PC-3 (cell line): ENCODE results near the gene PACRG. TPM values are rescaled to one million over a fixed set of nuclear protein-coding genes. Genes with fewer than 3 reads are reported as not detected.

Experiments
- ATAC-seq: fragments of 200-7000 bp; cut with Tn5 transposase; 2 replicates; pipeline ENCODE4 v1.9.1; 2020; ENCODE audit warnings: mild to moderate bottlenecking, moderate library complexity
- BruUV-seq: library from RNA; stranded (reverse); fragments of 400-500 nt; replicated peaks from 2 replicates; lab custom pipeline; 2021; lab: Mats Ljungman, UMichigan
- CTCF ChIA-PET: fragments of 300-600 bp; sonication (Branson Sonifier 250); formaldehyde crosslinking; loops from one replicate; lab custom pipeline; 2022; ENCODE audit warnings: antibody characterized with exemption; lab: Charles Lee
- POLR2A ChIA-PET: fragments of 300-600 bp; sonication (Branson Sonifier 250); formaldehyde crosslinking; loops from one replicate; lab custom pipeline; 2022; ENCODE audit warnings: antibody characterized with exemption; ENCODE audit not compliant: unreplicated experiment; lab: Charles Lee
- DNase-seq: peaks from one replicate; pipeline ENCODE4 v3.0.0-alpha.2; 2015
- H2AFZ ChIP-seq: fragments of 300-600 bp; sonication (generic); 2 replicates; pipeline ENCODE4 v1.6.0; 2016; ENCODE audit warnings: antibody characterized with exemption, low read length
- H3F3A ChIP-seq: fragments of 300-600 bp; sonication (generic); one replicate; pipeline ENCODE4 v1.6.0; 2017; ENCODE audit warnings: antibody characterized with exemption, low read length, control low read depth, mild to moderate bottlenecking; ENCODE audit not compliant: unreplicated experiment
- H3K27ac ChIP-seq: fragments of 300-600 bp; sonication (generic); 2 replicates; pipeline ENCODE4 v1.5.1; 2016; ENCODE audit warnings: mild to moderate bottlenecking, low read length
- H3K27me3 ChIP-seq: fragments of 300-600 bp; sonication (generic); 2 replicates; pipeline ENCODE4 v1.6.1; 2016; ENCODE audit warnings: low read length, mixed read lengths
- H3K36me3 ChIP-seq: fragments of 300-600 bp; sonication (generic); 2 replicates; pipeline ENCODE4 v1.6.1; 2016; ENCODE audit warnings: low read depth, mixed run types, low read length, mixed read lengths
- H3K4me1 ChIP-seq: fragments of 300-600 bp; sonication (generic); 2 replicates; pipeline ENCODE4 v1.5.1; 2016; ENCODE audit warnings: low read length; ENCODE audit not compliant: insufficient read depth
- H3K4me2 ChIP-seq: fragments of 300-600 bp; sonication (generic); 2 replicates; pipeline ENCODE4 v1.6.0; 2016; ENCODE audit warnings: low read length
- H3K4me3 ChIP-seq: fragments of 300-600 bp; sonication (generic); 2 replicates; pipeline ENCODE4 v1.5.1; 2016; ENCODE audit warnings: mild to moderate bottlenecking, low read length, mixed read lengths
- H3K79me2 ChIP-seq: fragments of 300-600 bp; sonication (generic); 2 replicates; pipeline ENCODE4 v1.6.1; 2017; ENCODE audit warnings: low read length, mixed read lengths
- H3K9ac ChIP-seq: fragments of 300-600 bp; sonication (generic); 2 replicates; pipeline ENCODE4 v1.6.0; 2016; ENCODE audit warnings: mild to moderate bottlenecking, low read length
- H3K9me2 ChIP-seq: fragments of 300-600 bp; sonication (generic); replicated peaks from 2 replicates; pipeline ENCODE4 v1.6.1; 2016; ENCODE audit warnings: mixed run types, low read length, mixed read lengths
- H3K9me3 ChIP-seq: fragments of 300-600 bp; sonication (generic); 2 replicates; pipeline ENCODE4 v1.6.1; 2016; ENCODE audit warnings: low read length, mixed read lengths
- H4K20me1 ChIP-seq: fragments of 300-600 bp; sonication (generic); 2 replicates; pipeline ENCODE4 v1.6.1; 2016; ENCODE audit warnings: low read length, mixed read lengths
- EZH2 ChIP-seq: fragments of 300-600 bp; sonication (generic); IDR thresholded peaks from one replicate; pipeline ENCODE4 v1.6.1; 2017; ENCODE audit warnings: antibody characterized with exemption, mild to moderate bottlenecking, low read length; ENCODE audit not compliant: unreplicated experiment
- EZH2phosphoT487 ChIP-seq: fragments of 300-600 bp; sonication (generic); IDR thresholded peaks from 2 replicates; pipeline ENCODE4 v1.6.1; 2018; ENCODE audit warnings: mild to moderate bottlenecking, antibody characterized with exemption, low read length, borderline replicate concordance
- intact Hi-C: fragments of 100-400 bp; cut with micrococcal nuclease; formaldehyde crosslinking; loops from 2 replicates; pipeline ENCODE4 v1.9.0; 2023
- total RNA-seq: library from RNA; depleted of rRNA; stranded (reverse); fragments of >200 nt; gene quantifications from 2 replicates; pipeline ENCODE4 v1.2.3, GENCODE V29; 2014
- TF ChIP-seq, protein P1 (sequence below): fragments of 300-600 bp; sonication (generic); conservative IDR thresholded peaks from 2 replicates; pipeline ENCODE4 v1.5.1; 2017; ENCODE audit warnings: antibody characterized with exemption, low read depth, mild to moderate bottlenecking, low read length

PACRG gene
- total RNA-seq, 1 experiment from 2014 or later = not detected

DNA sequence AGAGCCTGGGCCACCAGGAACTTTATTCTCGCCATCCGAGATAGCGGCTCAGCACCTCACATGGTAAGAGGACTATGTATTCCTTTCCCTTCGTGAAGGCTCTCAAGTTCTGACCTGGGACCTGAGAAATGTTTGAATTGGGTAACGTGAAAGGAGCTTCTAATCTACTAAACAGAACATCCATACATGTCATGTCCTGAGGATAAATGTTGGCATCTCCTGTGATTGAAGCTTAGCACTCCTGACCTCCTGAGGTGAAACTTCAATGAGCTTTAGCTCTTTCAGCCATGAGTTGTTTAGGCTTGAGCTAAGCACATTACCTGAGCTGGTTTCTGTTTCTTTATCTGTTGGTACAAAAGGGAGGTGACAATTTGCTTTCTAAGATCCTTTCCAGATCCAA lies 280.9 kb downstream of the PACRG start:
- no peak overlapping the region for H3K9ac ChIP-seq
- no peaks in the 10 kb centered on the region for H3K79me2 ChIP-seq
- ChIA-PET POLR2A (no interaction called here), CTCF (no interaction called here)
- no peaks in the 10 kb centered on the region for H3F3A ChIP-seq
- H3K27ac ChIP-seq = no peak overlapping the region
- H3K4me2 ChIP-seq = no peak overlapping the region
- H3K36me3 ChIP-seq = no peaks in the 10 kb centered on the region
- DNase-seq (no peak), ATAC-seq (no peak)
- H3K9me3 ChIP-seq = no peaks in the 10 kb centered on the region
- BruUV-seq = no TSS peak
- no peak overlapping the region for H3K4me3 ChIP-seq
- intact Hi-C loops = no loop called here
- H3K27me3 ChIP-seq = peaks cover 8% of the 10 kb centered on the region; the same call in 1 of the 2 replicates
- no peaks in the 10 kb centered on the region for H4K20me1 ChIP-seq
- TF ChIP-seq EZH2phosphoT487 (no peak), EZH2 (no peak)
- TF ChIP-seq, protein P1, sequence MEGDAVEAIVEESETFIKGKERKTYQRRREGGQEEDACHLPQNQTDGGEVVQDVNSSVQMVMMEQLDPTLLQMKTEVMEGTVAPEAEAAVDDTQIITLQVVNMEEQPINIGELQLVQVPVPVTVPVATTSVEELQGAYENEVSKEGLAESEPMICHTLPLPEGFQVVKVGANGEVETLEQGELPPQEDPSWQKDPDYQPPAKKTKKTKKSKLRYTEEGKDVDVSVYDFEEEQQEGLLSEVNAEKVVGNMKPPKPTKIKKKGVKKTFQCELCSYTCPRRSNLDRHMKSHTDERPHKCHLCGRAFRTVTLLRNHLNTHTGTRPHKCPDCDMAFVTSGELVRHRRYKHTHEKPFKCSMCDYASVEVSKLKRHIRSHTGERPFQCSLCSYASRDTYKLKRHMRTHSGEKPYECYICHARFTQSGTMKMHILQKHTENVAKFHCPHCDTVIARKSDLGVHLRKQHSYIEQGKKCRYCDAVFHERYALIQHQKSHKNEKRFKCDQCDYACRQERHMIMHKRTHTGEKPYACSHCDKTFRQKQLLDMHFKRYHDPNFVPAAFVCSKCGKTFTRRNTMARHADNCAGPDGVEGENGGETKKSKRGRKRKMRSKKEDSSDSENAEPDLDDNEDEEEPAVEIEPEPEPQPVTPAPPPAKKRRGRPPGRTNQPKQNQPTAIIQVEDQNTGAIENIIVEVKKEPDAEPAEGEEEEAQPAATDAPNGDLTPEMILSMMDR = no peak
- H3K9me2 ChIP-seq = no peaks in the 10 kb centered on the region
- no peaks in the 10 kb centered on the region for H3K4me1 ChIP-seq
- H2AFZ ChIP-seq = no peak overlapping the region

DNA sequence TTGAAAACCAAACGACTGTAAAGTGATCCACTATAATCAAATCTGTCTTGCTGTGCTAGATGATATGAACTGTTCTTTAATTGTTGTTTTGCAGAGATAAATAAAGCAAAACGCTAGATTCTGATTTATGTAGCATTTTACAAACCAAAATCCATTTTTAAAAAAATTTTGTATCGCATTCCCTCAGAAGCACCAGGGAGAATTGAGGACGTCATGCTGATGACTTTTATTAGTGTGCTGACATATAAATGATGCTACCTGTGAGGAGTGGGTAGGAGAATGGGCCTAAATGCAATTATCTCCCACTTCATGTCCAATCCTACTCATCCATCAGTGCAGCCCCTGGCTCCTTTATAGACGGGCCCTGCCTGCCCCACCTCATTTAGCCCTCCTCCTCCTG lies 282.4 kb downstream of the PACRG start:
- intact Hi-C loops = no loop called here
- CTCF ChIA-PET = no interaction called here
- H3K4me2 ChIP-seq = no peak overlapping the region
- no peaks in the 10 kb centered on the region for H4K20me1 ChIP-seq
- no peak overlapping the region for H2AFZ ChIP-seq
- no TSS peak for BruUV-seq
- no peaks in the 10 kb centered on the region for H3K9me3 ChIP-seq
- ATAC-seq = no peak
- H3K36me3 ChIP-seq = no peaks in the 10 kb centered on the region
- H3F3A ChIP-seq = no peaks in the 10 kb centered on the region
- no peaks in the 10 kb centered on the region for H3K4me1 ChIP-seq
- H3K27ac ChIP-seq = no peak overlapping the region
- no peak for TF ChIP-seq EZH2
- no peak overlapping the region for H3K9ac ChIP-seq
- no peaks in the 10 kb centered on the region for H3K9me2 ChIP-seq
- DNase-seq = no peak
- POLR2A ChIA-PET = no interaction called here
- H3K79me2 ChIP-seq = no peaks in the 10 kb centered on the region
- H3K4me3 ChIP-seq = no peak overlapping the region
- H3K27me3 ChIP-seq = peaks cover 8% of the 10 kb centered on the region; the same call in 1 of the 2 replicates

DNA sequence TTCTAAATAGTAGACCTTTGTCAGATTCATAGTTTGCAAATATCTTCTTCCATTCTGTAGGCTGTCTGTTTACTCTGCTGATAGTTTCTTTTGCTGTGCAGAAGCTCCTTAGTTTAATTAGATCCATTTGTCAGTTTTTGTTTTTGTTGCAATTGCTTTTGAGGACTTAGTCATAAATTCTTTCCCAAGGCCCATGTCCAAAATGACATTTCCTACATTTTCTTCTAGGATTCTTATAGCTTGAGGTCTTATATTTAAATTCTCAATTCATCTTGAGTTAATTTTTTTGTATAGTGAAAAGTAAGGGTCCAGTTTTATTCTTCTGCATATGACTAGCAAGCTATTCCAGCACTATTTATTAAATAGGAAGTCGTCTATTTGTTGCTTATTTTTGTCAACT lies 287.0 kb downstream of the PACRG start:
- no peak overlapping the region for H2AFZ ChIP-seq
- H4K20me1 ChIP-seq = no peaks in the 10 kb centered on the region
- BruUV-seq = no TSS peak
- H3K27ac ChIP-seq = no peak overlapping the region
- H3K79me2 ChIP-seq = no peaks in the 10 kb centered on the region
- H3K27me3 ChIP-seq = no peaks in the 10 kb centered on the region
- no peak for DNase-seq
- H3K36me3 ChIP-seq = no peaks in the 10 kb centered on the region
- CTCF ChIA-PET = no interaction called here
- no peaks in the 10 kb centered on the region for H3K9me2 ChIP-seq
- no peaks in the 10 kb centered on the region for H3K9me3 ChIP-seq
- intact Hi-C loops = no loop called here
- no peaks in the 10 kb centered on the region for H3K4me1 ChIP-seq
- no peak overlapping the region for H3K4me2 ChIP-seq
- POLR2A ChIA-PET = no interaction called here
- no peak for ATAC-seq
- TF ChIP-seq, protein P1 = no peak
- no peak for TF ChIP-seq EZH2phosphoT487
- TF ChIP-seq EZH2 = no peak
- no peak overlapping the region for H3K4me3 ChIP-seq
- H3K9ac ChIP-seq = no peak overlapping the region
- no peaks in the 10 kb centered on the region for H3F3A ChIP-seq
